GM18499 (cell line): ENCODE results near the gene FAM163B.

Source experiments
- ATAC-seq: cut with Tn5 transposase; IDR thresholded peaks from one replicate; pipeline ENCODE4 v1.9.1; 2021; ENCODE audit warnings: moderate number of reproducible peaks; ENCODE audit not compliant: insufficient read depth, unreplicated experiment

FAM163B gene

DNA sequence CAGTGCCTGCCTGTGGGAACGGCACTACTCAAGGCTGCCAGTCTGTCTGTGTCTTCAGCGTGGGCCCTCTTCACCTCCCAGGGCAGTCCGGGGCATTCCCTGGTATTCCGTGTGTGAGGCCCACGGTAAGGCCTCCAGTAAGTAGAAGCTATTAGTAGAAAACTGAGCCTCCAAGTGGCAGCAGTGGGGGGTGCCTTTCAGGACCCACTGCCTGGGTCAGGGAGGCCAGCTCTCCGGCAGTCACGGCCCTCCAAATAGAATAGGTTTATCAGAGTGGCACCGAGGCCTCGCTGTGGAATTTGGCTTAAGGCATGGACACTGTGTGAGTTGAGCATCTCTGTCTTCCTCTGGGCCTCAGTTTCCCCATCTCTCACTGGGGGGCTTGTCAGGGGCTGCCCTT, 51.6 kb downstream of the FAM163B start:
- ATAC-seq: no peak

GRCh38 chr9:133556354-133556753, 52.8 kb downstream of the FAM163B start:
- ATAC-seq: no peak

GRCh38 chr9:133554729-133555128, 54.5 kb downstream of the FAM163B start:
- no peak for ATAC-seq

DNA sequence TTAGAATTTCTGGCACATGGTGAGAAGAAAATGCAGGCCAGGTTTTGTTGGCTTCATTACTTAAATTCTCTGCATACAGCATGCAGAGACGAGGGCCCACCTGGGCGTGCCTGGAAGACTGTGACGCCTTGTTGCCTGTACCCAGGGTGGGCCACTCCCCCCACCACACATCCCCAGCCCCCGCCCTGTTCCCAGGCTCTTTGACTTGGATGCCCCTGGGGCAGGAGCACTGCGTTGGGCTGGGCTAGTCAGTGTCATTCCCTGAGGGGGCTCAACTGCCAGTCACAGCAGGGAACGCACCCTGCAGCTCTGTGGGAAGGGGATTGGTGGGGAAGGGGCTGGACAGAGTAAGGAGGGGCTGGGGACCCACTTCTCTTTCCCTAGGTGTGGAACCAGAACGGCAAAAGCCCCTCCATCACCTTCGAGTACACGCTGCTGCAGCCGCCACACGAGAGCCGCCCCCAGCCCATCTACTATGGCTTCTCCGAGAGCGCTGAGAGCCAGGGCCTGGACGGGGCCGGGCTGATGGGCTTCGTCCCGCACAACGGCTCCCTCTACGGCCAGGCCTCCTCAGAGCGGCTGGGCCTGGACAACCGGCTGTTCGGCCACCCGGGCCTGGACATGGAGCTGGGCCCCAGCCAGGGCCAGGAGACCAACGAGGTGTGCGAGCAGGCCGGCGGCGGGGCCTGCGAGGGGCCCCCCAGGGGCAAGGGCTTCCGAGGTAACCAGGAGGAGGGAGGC, 55.0 kb downstream of the FAM163B start:
- no peak for ATAC-seq

- no peak for ATAC-seq
Measured at GRCh38 chr9:133553123-133553522, 56.1 kb downstream of the FAM163B start.

DNA sequence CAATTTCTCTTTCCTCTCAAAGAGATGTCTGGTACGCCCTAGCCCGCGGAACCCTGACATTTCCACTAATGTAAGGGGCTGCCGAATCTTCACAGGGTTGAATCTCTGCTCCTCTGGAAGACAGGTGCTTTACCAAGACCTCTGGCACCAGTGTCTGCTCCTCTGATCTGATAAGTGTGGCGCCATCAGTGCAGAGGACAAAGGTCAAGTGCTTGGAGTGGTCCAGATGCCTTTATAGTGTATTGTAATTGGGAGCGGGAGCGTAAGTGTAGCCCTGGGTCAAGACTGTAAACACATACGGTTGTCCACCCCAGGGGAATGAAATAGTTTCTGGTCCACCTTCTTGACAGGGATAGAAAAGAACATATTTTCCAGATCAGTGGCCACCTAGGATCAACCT, 57.0 kb downstream of the FAM163B start:
- ATAC-seq: no peak

GRCh38 chr9:133551446-133551845, 57.7 kb downstream of the FAM163B start:
- ATAC-seq: no peak

DNA sequence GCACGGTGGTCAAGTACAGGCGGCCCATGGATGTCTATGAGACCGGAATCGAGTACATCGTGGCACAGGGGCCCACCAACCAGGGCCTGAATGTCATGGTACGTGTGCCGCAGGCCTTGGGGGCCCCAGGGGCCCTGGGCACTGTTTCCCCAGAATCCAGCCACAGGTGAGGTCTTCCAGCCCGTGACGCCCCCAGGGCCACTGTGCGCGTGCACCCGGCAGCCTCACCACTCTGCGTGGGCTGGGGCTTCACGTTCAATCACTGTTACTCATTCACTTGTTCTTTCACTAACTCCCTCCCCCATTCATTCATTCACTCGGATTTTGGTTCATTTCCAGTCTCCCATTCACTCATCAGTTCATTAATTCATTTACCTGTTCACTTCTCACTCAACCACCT, 62.1 kb downstream of the FAM163B start:
- ATAC-seq: no peak

- no peak for ATAC-seq
Measured at GRCh38 chr9:133546287-133546680, 62.9 kb downstream of the FAM163B start.

GRCh38 chr9:133545494-133546286, 63.5 kb downstream of the FAM163B start:
- no peak for ATAC-seq

DNA sequence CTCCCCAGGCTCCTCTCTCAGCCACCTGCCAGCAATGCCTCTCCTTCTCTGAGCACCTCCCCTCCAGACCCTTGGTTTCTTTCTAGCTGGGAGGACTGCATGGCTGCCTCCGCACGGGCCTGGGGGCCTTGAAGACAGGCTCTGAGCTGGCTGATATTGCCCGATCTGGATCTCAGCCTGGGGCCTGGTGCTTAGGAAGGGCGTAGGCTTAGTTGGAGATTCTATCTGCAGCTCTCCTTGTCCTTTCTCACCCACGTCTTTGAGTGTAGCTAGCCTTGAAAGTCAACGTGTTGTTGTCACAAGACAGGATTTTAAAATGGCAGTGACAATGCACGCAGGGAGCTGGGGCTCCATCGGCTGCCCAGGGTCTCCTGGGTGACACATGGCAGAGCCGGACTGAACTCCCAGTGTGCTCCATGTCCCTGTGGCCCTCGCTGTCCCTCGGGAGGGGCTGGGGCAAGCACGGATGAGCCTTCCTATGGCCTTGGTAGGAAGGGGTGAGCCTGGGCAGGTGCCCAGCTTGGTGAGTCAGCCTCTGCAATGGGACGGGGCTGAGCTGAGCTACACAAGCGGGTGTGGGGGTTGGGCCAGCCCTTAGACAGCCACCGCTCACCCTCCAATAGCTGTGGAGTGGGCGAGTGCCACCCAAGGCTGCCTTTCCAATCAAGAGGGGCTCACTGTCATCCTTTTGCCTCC, 65.3 kb downstream of the FAM163B start:
- ATAC-seq: no peak

GRCh38 chr9:133542002-133542401, 67.2 kb downstream of the FAM163B start:
- no peak for ATAC-seq

- no peak for ATAC-seq
Measured at GRCh38 chr9:133540698-133541025, 68.5 kb downstream of the FAM163B start.

DNA sequence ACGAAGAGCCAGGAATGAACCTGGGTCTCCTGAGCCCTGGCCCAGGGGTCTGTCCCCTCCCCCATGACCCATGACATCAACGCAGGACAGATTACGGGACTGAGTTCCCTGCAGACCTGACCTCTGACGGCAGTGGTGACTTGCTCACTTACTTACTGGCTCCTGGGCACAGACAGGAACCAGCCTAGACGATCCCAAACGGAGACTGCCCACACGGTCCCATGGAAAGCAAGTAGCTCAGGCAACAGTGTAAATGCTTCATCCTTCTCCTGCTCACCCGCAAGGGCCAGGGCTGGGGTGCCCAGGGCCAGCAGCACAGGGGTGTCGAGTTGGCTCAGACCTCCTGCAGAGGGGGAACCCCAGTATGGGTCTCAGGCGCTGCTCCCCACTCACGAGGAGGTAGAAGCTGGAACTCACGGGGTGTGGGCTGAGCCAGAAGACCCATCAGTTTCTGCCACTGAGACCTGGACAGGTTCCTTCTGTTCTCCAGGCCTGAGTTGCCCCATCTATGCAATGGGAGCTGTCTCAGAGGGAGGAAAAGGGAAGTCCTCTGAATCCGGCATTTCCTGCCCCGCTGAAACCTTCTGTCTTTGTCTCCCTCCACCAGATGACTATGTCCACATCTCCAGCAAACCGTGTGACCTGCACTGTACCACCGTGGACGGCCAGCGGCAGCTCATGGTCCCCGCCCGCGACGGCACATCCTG, 69.0 kb downstream of the FAM163B start:
- ATAC-seq: no peak

- no peak for ATAC-seq
Measured at GRCh38 chr9:133538851-133539833, 70.0 kb downstream of the FAM163B start.

GRCh38 chr9:133538176-133538575, 71.0 kb downstream of the FAM163B start:
- ATAC-seq: no peak

GRCh38 chr9:133537257-133537656, 71.9 kb downstream of the FAM163B start:
- no peak for ATAC-seq

DNA sequence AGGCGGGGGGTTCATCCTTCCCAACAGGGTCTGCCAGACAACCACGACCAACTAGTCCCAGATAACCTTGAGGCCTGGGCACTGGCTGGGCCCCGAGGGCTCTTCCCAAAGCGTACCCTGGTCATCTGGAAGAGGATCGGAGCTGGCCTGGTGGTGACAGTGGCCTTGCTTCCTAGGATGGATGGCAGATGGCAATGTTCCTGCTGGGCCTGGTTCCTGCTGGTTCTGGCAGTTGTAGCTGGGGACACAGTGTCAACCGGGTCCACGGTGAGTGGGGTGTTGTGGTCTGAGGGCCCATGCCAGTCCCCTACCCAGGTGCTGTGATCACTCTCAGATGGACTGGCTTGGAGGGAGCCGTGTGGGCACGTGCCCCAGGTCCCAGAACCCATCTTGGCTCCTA, 72.7 kb downstream of the FAM163B start:
- no peak for ATAC-seq

DNA sequence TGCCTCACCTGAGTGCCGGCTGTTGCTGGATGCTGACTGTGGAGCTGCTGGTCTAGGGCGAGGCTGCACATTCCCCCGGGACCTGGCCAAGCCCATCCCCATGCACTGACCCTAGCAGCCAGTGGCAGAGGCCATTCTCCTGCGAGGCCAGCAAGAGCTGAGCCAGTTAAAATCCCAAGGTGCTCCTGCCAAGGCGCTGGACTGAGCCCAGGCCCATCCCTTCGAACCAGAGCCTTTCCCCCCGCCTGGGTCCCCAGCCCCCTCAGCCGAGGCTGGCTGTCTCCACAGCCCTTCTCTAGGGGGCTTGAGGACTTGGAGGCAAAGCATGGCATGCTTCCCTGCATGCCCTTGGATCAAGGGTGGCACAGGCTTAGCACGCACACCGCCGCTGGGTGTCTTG, 73.1 kb downstream of the FAM163B start:
- ATAC-seq: no peak
